Urinary bladder (tissue), 4 donors: ENCODE data around the gene CYP27B1. TPM values are rescaled to one million over a fixed set of nuclear protein-coding genes. Genes with fewer than 3 reads are reported as not detected.

Experiments used
- DNase-seq: peaks from one replicate; pipeline ENCODE4 v3.0.0-alpha.2; 2015; ENCODE audit errors: extremely low spot score
- H3K27ac ChIP-seq: one replicate; pipeline ENCODE4 v1.5.1; 2013; ENCODE audit warnings: low read depth, mild to moderate bottlenecking, moderate library complexity
- H3K36me3 ChIP-seq: one replicate; pipeline ENCODE4 v1.6.1; 2013; ENCODE audit warnings: mild to moderate bottlenecking, moderate library complexity; ENCODE audit not compliant: insufficient read depth
- H3K4me1 ChIP-seq: one replicate; pipeline ENCODE4 v1.6.1; 2013; ENCODE audit warnings: mild to moderate bottlenecking, moderate library complexity; ENCODE audit not compliant: insufficient read depth
- H3K4me3 ChIP-seq: one replicate; pipeline ENCODE4 v1.5.1; 2013; ENCODE audit warnings: low read depth, low read length
- WGBS: extraction: QIAGEN DNeasy Blood & Tissue Kit; methylation state at CpG from one replicate; pipeline ENCODE4 v1.1.7; 2013; 5-methylcytosine and 5-hydroxymethylcytosine counted together
- polyA plus RNA-seq: library from polyadenylated mRNA; stranded (reverse); fragments of 200-250 nt; gene quantifications from one replicate; pipeline ENCODE4 v1.2.3, GENCODE V29; 2013
- total RNA-seq: library from RNA; depleted of rRNA; stranded (reverse); fragments of >200 nt; gene quantifications from one replicate; pipeline ENCODE4 v1.2.3, GENCODE V29; 2014
- donor health status: healthy with polysubstance abuse.
- donor health status: healthy.

CYP27B1 gene
- total and polyA plus RNA-seq, 2 donors = 0.16 to 0.57 TPM

- Histone ChIP-seq H3K4me1 (no peaks in the 10 kb centered on the region), H3K27ac (no peak overlapping the region), H3K4me3 (no peak overlapping the region), H3K36me3 (no peaks in the 10 kb centered on the region)
- WGBS = 41% methylated on average over 9 of the region's 9 CpGs
- no peak for DNase-seq
These were observed 36.5 kb upstream of the CYP27B1 start for GRCh38 chr12:57803319-57803893.

GRCh38 chr12:57802607-57803006 lies 35.7 kb upstream of the CYP27B1 start:
- H3K27ac ChIP-seq = no peak overlapping the region
- DNase-seq = no peak
- no peaks in the 10 kb centered on the region for H3K36me3 ChIP-seq
- H3K4me3 ChIP-seq = no peak overlapping the region
- WGBS = 97% methylated on average over 1 of the region's 1 CpG
- H3K4me1 ChIP-seq = no peaks in the 10 kb centered on the region

- no peak for DNase-seq
- Histone ChIP-seq H3K4me1 (no peaks in the 10 kb centered on the region), H3K4me3 (no peak overlapping the region), H3K27ac (no peak overlapping the region), H3K36me3 (peaks cover 2% of the 10 kb centered on the region)
- WGBS = 97% methylated on average over 3 of the region's 3 CpGs
These were observed 34.1 kb upstream of the CYP27B1 start for GRCh38 chr12:57800965-57801364.

GRCh38 chr12:57797933-57798332 lies 31.1 kb upstream of the CYP27B1 start:
- Histone ChIP-seq H3K4me1 (no peaks in the 10 kb centered on the region), H3K36me3 (peaks cover 2% of the 10 kb centered on the region), H3K4me3 (no peak overlapping the region), H3K27ac (no peak overlapping the region)
- 97% methylated on average over 1 of the region's 1 CpG for WGBS
- no peak for DNase-seq

- DNase-seq = no peak
- Histone ChIP-seq H3K27ac (no peak overlapping the region), H3K36me3 (peaks cover 2% of the 10 kb centered on the region)
These were observed 30.1 kb upstream of the CYP27B1 start for GRCh38 chr12:57796996-57797395.

GRCh38 chr12:57795354-57795753 lies 28.5 kb upstream of the CYP27B1 start:
- Histone ChIP-seq H3K4me1 (no peaks in the 10 kb centered on the region), H3K36me3 (peaks cover 2% of the 10 kb centered on the region), H3K4me3 (no peak overlapping the region), H3K27ac (no peak overlapping the region)
- 93% methylated on average over 6 of the region's 6 CpGs for WGBS
- DNase-seq = no peak

More at GRCh38 chr12:57796996-57797395, 30.1 kb upstream of the CYP27B1 start:
- WGBS = 97% methylated on average over 1 of the region's 1 CpG
- Histone ChIP-seq H3K4me1 (no peaks in the 10 kb centered on the region), H3K4me3 (no peak overlapping the region)

- WGBS = 52% methylated on average over 1 of the region's 1 CpG
- Histone ChIP-seq H3K36me3 (peaks cover 2% of the 10 kb centered on the region), H3K4me1 (no peaks in the 10 kb centered on the region), H3K4me3 (no peak overlapping the region), H3K27ac (no peak overlapping the region)
- DNase-seq = no peak
These were observed 27.0 kb upstream of the CYP27B1 start for GRCh38 chr12:57793920-57794319.

- H3K4me1 ChIP-seq = no peaks in the 10 kb centered on the region
- H3K36me3 ChIP-seq = peaks cover 5% of the 10 kb centered on the region
- no peak for DNase-seq
- no peak overlapping the region for H3K27ac ChIP-seq
- 91% methylated on average over 11 of the region's 11 CpGs for WGBS
- H3K4me3 ChIP-seq = no peak overlapping the region
These were observed 17.0 kb upstream of the CYP27B1 start for GRCh38 chr12:57783861-57784260.

- Histone ChIP-seq H3K27ac (no peak overlapping the region), H3K4me1 (no peaks in the 10 kb centered on the region), H3K36me3 (peaks cover 5% of the 10 kb centered on the region), H3K4me3 (peak overlapping the region; percentile 72)
- DNase-seq = no peak
- WGBS = 85% methylated on average over 12 of the region's 12 CpGs
These were observed 16.6 kb upstream of the CYP27B1 start for GRCh38 chr12:57783466-57783801.

GRCh38 chr12:57782608-57783465 lies 16.0 kb upstream of the CYP27B1 start, which contains the start of gene TSFM:
Gene TSFM (plus strand): TSS chr12:57782787. CDS start chr12:57782802, 15 bp downstream.
- H3K4me1 ChIP-seq = no peaks in the 10 kb centered on the region
- WGBS = under 1% methylated on average over 45 of the region's 45 CpGs
- peak; percentile 89 for DNase-seq
- H3K36me3 ChIP-seq = peaks cover 5% of the 10 kb centered on the region
- peak within 1 kb of the TSS; percentile 54 for H3K27ac ChIP-seq
- peak within 1 kb of the TSS; percentile 72 for H3K4me3 ChIP-seq

- Histone ChIP-seq H3K4me1 (no peaks in the 10 kb centered on the region), H3K27ac (no peak overlapping the region), H3K36me3 (peaks cover 5% of the 10 kb centered on the region), H3K4me3 (no peak overlapping the region)
- 22% methylated on average over 4 of the region's 4 CpGs for WGBS
- no peak for DNase-seq
These were observed 15.3 kb upstream of the CYP27B1 start for GRCh38 chr12:57782243-57782607.

GRCh38 chr12:57781801-57782200 lies 14.9 kb upstream of the CYP27B1 start:
- Histone ChIP-seq H3K4me3 (no peak overlapping the region), H3K4me1 (no peaks in the 10 kb centered on the region), H3K36me3 (peaks cover 5% of the 10 kb centered on the region), H3K27ac (no peak overlapping the region)
- 69% methylated on average over 2 of the region's 2 CpGs for WGBS
- DNase-seq = no peak

- no peaks in the 10 kb centered on the region for H3K4me1 ChIP-seq
- no peak for DNase-seq
- peaks cover 3% of the 10 kb centered on the region for H3K36me3 ChIP-seq
- 94% methylated on average over 3 of the region's 3 CpGs for WGBS
- H3K27ac ChIP-seq = no peak overlapping the region
- H3K4me3 ChIP-seq = no peak overlapping the region
These were observed 14.4 kb upstream of the CYP27B1 start for GRCh38 chr12:57781244-57781643.

GRCh38 chr12:57780284-57780897 lies 13.5 kb upstream of the CYP27B1 start:
- Histone ChIP-seq H3K27ac (no peak overlapping the region), H3K36me3 (no peaks in the 10 kb centered on the region), H3K4me3 (no peak overlapping the region), H3K4me1 (no peaks in the 10 kb centered on the region)
- DNase-seq = no peak
- WGBS = 91% methylated on average over 4 of the region's 4 CpGs
